NCI-H1436 treated with DMSO at 0.1 percent for 48 hours (cell line): ENCODE data around the gene ITIH1.

Source experiments
- DNase-seq: peaks from one replicate; lab custom pipeline; 2025; lab: John Stamatoyannopoulos, UW

ITIH1 gene

DNA sequence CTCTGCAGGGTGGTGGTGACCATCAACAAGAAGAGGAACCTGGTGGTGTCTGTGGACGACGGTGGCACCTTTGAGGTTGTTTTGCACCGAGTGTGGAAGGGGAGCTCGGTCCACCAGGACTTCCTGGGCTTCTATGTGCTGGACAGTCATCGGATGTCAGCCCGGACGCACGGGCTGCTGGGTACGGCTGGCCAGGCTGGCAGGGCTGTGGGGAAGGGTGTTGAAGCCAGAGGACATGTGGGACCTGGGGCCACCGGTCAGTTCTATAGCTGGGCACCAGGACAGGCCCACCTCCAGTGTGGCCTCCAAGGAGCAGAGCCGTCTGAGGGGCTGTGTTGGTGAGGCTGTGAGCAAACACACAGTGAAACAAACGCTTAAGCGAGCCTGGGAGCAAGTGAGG, 13.3 kb downstream of the ITIH1 start:
- DNase-seq = no peak

DNA sequence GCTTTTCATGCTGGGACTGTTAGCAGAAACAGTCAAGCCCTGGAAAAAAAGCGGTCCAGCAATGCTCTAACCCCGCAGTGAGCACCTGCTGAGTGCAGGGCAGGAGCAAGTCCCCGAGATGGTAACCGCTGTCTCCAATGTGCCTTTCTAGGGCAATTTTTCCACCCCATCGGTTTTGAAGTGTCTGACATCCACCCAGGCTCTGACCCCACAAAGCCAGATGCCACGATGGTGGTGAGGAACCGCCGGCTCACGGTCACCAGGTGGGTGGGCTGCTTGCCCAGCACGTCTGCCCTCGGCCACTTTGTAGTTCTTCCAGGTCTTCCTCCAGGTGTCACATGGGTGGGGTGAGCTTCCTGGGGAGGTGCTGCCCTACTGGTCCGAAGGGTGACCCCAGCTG, 14.0 kb downstream of the ITIH1 start:
- DNase-seq = no peak

GRCh38 chr3:52791928-52792327, 14.5 kb downstream of the ITIH1 start:
- no peak for DNase-seq

GRCh38 chr3:52792413-52792812, 15.0 kb downstream of the ITIH1 start:
- no peak for DNase-seq

DNA sequence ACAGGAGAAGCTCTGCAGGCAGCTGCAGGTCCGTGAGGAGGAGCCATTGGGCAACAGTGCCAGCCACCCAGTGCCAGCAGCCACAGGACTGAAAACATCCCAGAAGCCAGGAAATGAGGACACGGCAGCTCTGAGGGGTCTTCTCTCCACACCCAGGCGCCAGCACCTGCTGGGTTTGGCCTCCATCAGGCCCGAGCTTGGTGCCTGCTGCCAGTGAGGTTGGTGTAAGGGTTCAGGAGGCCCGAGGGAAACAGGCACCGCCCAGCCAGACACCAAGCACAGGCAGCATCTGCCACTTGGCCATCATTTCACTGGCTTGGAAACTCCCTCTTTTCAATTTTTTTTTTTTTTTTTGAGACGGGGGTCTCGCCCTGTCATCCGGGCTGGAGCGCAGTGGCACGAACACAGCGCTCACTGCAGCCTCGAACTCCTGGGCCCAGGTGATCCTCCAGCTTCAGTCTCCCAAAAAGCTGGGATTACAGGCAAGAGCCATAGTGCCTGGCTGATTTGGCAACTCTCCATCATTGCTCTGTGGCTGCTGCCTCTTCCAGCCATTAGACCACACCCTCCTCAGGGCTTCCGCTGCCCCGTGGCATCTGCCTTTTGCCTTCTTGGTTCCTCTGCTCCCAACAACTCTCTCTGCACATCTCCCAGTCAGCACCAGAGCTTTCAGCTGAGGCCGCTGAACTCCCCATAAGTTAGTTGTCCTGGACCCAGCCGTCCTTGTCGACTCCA, 15.7 kb downstream of the ITIH1 start:
- DNase-seq = no peak

GRCh38 chr3:52793702-52794611, 16.6 kb downstream of the ITIH1 start:
- DNase-seq = no peak

DNA sequence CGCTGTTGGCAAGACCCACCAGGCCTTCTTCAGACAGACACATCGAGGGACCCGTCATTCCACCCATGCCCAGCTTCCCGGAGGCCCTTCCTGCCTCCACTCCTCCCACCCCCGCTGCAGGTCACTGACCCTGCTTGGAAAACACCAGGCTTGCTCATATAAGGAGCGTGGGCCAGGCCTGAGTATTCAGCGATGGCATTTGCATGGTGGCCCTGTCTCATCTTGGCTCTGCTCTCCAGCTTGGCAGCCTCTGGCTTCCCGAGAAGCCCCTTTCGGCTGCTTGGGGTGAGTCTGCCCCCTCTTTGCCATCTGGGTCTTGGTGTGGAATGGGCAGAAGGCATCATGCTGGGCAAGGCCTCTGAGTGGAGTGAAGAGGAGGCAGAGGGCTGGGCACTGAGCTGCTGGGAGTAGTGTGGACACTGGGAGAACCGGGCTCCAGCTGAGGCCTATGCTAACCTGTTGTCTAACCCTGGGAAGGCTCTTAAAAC, 17.3 kb downstream of the ITIH1 start, which contains the start of gene ITIH3:
Gene ITIH3, plus strand, starts transcription at position 185 of the 488 bp plus-strand sequence. Its CDS starts 8 bp downstream, at position 193.
- no peak for DNase-seq

DNA sequence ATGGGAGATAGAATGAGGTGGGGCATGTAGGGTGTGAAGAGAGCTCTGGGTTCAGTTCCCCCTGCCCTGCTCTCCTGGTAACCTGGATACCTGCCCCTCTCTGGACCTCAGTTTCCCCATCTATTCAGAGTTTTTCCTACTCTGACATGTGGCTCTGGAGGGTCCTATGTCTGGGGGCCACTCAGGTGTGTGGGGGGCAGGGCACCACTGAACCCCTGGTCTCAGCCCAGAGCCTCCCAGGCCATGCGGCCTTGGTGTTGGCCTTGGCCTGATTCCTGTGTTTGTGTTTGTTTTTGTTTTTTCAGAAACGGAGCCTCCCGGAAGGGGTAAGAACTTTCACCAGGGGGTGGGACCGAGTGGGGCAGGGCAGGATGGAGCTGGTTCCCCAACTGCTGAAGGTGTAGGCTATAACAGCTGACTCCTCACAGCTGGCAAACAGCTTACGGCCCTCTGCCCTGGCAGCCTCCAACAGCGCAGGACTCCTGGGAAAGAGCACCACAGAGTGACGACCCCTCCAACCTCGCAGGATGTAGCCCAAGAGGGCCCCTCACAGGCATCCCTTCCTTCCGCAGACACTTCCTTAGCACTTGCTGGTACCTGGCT, 18.0 kb downstream of the ITIH1 start:
- no peak for DNase-seq

DNA sequence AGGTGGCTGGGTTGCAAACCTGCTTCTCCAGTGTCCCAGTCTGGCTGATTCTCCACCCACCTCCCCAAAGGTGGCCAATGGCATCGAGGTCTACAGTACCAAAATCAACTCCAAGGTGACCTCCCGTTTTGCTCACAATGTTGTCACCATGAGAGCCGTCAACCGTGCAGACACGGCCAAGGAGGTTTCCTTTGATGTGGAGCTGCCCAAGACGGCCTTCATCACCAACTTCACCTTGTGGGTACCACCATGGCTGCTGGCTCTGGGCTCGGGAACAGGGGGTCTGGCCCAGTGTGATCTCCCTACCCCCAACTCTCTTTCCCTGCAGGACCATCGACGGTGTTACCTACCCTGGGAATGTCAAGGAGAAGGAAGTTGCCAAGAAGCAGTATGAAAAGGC, 19.0 kb downstream of the ITIH1 start:
- no peak for DNase-seq

GRCh38 chr3:52798376-52798977, 21.1 kb downstream of the ITIH1 start:
- no peak for DNase-seq

- DNase-seq = no peak
These were observed 21.6 kb downstream of the ITIH1 start for GRCh38 chr3:52798978-52799476.

GRCh38 chr3:52800079-52800478, 22.7 kb downstream of the ITIH1 start:
- no peak for DNase-seq

DNA sequence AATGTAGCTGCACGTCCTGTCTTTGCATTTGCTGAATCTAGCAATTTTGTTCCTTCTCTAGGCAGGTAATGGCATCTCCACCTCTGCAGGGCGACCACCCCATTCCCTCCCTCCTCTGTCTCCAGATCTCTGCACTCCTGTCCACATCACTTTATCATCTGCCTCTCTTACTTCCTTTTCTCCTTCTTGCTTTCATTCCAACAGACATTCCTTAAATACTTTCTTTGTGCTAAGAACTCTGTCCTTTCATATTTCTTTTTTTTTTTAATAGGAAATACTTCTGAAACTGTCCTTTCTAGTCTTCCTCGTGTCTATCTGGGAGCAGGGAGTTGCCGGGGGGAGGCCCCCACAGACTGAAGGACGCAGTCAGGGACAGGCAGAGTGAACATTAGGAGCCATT, 24.4 kb downstream of the ITIH1 start:
- no peak for DNase-seq

DNA sequence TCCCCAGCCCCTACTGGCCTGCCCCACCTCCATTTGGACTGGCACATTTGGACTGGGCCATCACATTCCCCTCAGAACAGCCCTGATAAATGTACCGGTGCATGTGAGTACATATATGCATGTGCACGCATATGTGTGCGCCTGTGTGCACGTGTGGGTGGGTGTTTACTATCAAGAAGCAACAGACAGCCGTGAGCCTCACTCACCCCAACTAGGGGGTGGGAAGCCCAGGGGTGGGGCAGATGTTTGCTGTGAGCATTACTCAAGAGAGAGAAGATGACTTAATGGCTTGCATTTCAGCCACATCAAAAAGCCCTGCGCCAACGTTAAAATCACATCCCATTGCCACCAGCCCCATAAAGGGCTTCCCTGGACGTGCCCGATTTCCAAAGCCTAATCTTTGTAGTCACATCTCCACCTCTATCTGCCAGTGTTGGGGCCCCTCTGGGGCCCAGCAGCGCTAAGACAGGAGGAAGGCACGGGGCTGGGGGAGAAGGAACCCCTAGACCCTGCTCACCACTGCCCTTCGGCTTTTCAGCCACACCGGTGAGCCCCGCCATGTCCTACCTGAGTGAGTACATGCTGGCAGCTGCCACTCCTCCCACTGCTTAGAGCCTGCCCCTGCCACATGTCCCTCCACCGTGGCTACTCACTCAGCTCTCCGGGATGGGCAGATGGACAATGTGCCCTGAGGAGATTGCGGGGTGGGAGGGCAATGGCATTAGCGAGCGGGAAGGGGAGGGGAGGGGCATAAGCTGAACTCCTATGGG, 28.1 kb downstream of the ITIH1 start:
- no peak for DNase-seq

GRCh38 chr3:52809149-52809548, 31.8 kb downstream of the ITIH1 start:
- DNase-seq = no peak

- no peak for DNase-seq
These were observed 32.4 kb downstream of the ITIH1 start for GRCh38 chr3:52809662-52810377.

DNA sequence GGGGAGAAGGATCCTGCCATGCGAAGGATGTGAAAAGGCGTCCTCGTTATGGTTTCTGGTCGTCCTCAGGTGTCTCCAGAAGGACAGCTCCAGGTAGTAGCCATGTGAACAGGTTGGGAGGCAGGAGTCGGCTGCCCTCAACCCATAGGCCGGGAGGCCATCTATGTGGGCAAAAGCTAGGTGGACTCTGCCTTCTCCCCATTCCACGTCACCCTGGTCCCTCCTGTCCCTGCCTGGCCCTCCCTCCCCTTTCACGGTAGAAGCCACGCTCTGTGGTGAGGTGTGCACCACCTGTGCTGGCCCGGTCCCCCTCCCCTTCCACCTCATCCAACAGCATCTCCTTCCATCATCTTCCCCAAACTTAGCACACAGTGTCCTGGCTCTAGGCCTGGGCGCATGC, 33.5 kb downstream of the ITIH1 start:
- DNase-seq = no peak

GRCh38 chr3:52811452-52812011, 34.1 kb downstream of the ITIH1 start:
- DNase-seq = no peak

GRCh38 chr3:52813810-52814209, 36.4 kb downstream of the ITIH1 start:
- DNase-seq = no peak

GRCh38 chr3:52816199-52816598, 38.8 kb downstream of the ITIH1 start:
- DNase-seq = no peak
